ENCODE results near the gene FBXL19. TPM values are rescaled to one million over a fixed set of nuclear protein-coding genes. Genes with fewer than 3 reads are reported as not detected.

The FBXL19 gene
- polyA plus RNA-seq, 1 of the 3 experiments (the other 2 are of a cell fraction), result 20.6 TPM

GRCh38 chr16:30956601-30957455 is 33.5 kb downstream of the FBXL19 start:
- H3K4me1 ChIP-seq (ENCODE audit: control insufficient read depth in 1 of 2, insufficient read depth in 2 of 2, low read depth in 1 of 2, low read length in 1 of 2), result peaks cover 0 to 25% of the 10 kb centered on the region in 2 experiments; a peak in 1 of 4 replicates
- peaks cover 25 to 30% of the 10 kb centered on the region in 2 experiments for H3K36me3 ChIP-seq (replicated peaks in 1 of 2; ENCODE audit: control insufficient read depth in 1 of 2, insufficient read depth in 2 of 2, low read length in 1 of 2)
- H3K9ac ChIP-seq, result peak overlapping the region; percentile 100
- H2AFZ ChIP-seq (ENCODE audit: low read depth), result peak overlapping the region; percentile 99
- H3K9me2 ChIP-seq, result no peaks in the 10 kb centered on the region
- H3K9me3 ChIP-seq, result no peaks in the 10 kb centered on the region
- H3K27me3 ChIP-seq (ENCODE audit: insufficient read depth), result no peaks in the 10 kb centered on the region
- 23% methylated on average over 18 of the region's 42 CpGs for whole genome bisulfite sequencing (ENCODE audit: low lambda C conversion rate)
- peak overlapping the region; percentile 74 to 99 for H3K4me3 ChIP-seq (ENCODE audit: low read depth in 2 of 2, low read length in 1 of 2)
- DNase-seq, result peak; percentile 92
- TF ChIP-seq, protein P1, sequence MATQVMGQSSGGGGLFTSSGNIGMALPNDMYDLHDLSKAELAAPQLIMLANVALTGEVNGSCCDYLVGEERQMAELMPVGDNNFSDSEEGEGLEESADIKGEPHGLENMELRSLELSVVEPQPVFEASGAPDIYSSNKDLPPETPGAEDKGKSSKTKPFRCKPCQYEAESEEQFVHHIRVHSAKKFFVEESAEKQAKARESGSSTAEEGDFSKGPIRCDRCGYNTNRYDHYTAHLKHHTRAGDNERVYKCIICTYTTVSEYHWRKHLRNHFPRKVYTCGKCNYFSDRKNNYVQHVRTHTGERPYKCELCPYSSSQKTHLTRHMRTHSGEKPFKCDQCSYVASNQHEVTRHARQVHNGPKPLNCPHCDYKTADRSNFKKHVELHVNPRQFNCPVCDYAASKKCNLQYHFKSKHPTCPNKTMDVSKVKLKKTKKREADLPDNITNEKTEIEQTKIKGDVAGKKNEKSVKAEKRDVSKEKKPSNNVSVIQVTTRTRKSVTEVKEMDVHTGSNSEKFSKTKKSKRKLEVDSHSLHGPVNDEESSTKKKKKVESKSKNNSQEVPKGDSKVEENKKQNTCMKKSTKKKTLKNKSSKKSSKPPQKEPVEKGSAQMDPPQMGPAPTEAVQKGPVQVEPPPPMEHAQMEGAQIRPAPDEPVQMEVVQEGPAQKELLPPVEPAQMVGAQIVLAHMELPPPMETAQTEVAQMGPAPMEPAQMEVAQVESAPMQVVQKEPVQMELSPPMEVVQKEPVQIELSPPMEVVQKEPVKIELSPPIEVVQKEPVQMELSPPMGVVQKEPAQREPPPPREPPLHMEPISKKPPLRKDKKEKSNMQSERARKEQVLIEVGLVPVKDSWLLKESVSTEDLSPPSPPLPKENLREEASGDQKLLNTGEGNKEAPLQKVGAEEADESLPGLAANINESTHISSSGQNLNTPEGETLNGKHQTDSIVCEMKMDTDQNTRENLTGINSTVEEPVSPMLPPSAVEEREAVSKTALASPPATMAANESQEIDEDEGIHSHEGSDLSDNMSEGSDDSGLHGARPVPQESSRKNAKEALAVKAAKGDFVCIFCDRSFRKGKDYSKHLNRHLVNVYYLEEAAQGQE (IDR thresholded peaks at IDR 0.05; ENCODE audit: low read depth, low read length), result peak; percentile 10; the same call in 1 of the 2 replicates
- TF ChIP-seq RCOR1 (IDR thresholded peaks at IDR 0.05; ENCODE audit: low read length) (peak; percentile 85), MAX (IDR thresholded peaks at IDR 0.05; ENCODE audit: low read depth) (peak; percentile 26; the same call in 1 of the 2 replicates), TCF12 (IDR thresholded peaks at IDR 0.05) (no peak; the same call in 1 of the 2 replicates), SMC3 (IDR thresholded peaks at IDR 0.05; ENCODE audit: low read depth, low read length) (no peak), MXI1 (IDR thresholded peaks at IDR 0.05; ENCODE audit: low read depth, low read length) (peak; percentile 43; the same call in 1 of the 2 replicates), POLR2AphosphoS5 (IDR thresholded peaks at IDR 0.05; ENCODE audit: low read depth, low read length) (peak; percentile 69; the same call in 1 of the 2 replicates), FOSL2 (IDR thresholded peaks at IDR 0.05; ENCODE audit: borderline replicate concordance, low read depth) (peak; percentile 27; the same call in 1 of the 2 replicates)
- TF ChIP-seq, protein P2, sequence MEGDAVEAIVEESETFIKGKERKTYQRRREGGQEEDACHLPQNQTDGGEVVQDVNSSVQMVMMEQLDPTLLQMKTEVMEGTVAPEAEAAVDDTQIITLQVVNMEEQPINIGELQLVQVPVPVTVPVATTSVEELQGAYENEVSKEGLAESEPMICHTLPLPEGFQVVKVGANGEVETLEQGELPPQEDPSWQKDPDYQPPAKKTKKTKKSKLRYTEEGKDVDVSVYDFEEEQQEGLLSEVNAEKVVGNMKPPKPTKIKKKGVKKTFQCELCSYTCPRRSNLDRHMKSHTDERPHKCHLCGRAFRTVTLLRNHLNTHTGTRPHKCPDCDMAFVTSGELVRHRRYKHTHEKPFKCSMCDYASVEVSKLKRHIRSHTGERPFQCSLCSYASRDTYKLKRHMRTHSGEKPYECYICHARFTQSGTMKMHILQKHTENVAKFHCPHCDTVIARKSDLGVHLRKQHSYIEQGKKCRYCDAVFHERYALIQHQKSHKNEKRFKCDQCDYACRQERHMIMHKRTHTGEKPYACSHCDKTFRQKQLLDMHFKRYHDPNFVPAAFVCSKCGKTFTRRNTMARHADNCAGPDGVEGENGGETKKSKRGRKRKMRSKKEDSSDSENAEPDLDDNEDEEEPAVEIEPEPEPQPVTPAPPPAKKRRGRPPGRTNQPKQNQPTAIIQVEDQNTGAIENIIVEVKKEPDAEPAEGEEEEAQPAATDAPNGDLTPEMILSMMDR (IDR thresholded peaks at IDR 0.05), result peak; percentile 44
- TF ChIP-seq, protein P3, sequence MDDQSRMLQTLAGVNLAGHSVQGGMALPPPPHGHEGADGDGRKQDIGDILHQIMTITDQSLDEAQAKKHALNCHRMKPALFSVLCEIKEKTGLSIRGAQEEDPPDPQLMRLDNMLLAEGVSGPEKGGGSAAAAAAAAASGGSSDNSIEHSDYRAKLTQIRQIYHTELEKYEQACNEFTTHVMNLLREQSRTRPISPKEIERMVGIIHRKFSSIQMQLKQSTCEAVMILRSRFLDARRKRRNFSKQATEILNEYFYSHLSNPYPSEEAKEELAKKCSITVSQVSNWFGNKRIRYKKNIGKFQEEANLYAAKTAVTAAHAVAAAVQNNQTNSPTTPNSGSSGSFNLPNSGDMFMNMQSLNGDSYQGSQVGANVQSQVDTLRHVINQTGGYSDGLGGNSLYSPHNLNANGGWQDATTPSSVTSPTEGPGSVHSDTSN (IDR thresholded peaks at IDR 0.05), result 0 out of 2 replicates have a peak, but pooled peaks have one; percentile 14
- H4K20me1 ChIP-seq (ENCODE audit: insufficient read depth), result no peaks in the 10 kb centered on the region; the same call in 1 of the 2 replicates
- CTCF ChIA-PET, result interaction anchor here (0.7 to 2.3 kb wide), 3 partner anchors 10 to 501 kb away, joined by 3 to 5 read pairs (median 3); partner anchors contain the start of gene ZNF843
- H3F3A ChIP-seq (replicated peaks; ENCODE audit: insufficient read depth), result peaks cover 45% of the 10 kb centered on the region
- peak overlapping the region; percentile 93 for H3K4me2 ChIP-seq
- H3K27ac ChIP-seq (ENCODE audit: low read depth in 2 of 2, low read length in 1 of 2), result peak overlapping the region; percentile 98 to 99
- POLR2A ChIA-PET, result interaction anchor here (0.6 to 1.1 kb wide), 5 partner anchors 9 to 486 kb away, joined by 3 to 4 read pairs (median 3); partner anchors contain the start of genes ZNF646, ZNF668 and ZNF843
- peaks cover 24% of the 10 kb centered on the region for H3K79me2 ChIP-seq (ENCODE audit: insufficient read depth)
